Lung (tissue), 12 donors: ENCODE measurements around the gene DEDD2. TPM values are rescaled to one million over a fixed set of nuclear protein-coding genes. Genes with fewer than 3 reads are reported as not detected.

ENCODE experiments used
- ATAC-seq: fragments of 200-7000 bp; cut with Tn5 transposase; one replicate; pipeline ENCODE4 v1.9.1; 2020; ENCODE audit warnings: moderate number of reproducible peaks; ENCODE audit not compliant: insufficient read depth, low FRiP score
- DNase-seq, 3 donors: peaks; one replicate each; pipeline ENCODE4 v3.0.0-alpha.2; 2013 to 2017
- H3K27ac ChIP-seq, 2 donors: one replicate each; pipeline ENCODE4 v1.5.1; 2013; ENCODE audit warnings: mild to moderate bottlenecking in 2 of 2, moderate library complexity in 2 of 2, control low read depth in 1 of 2, inconsistent platforms in 1 of 2, low read depth in 1 of 2, low read length in 1 of 2
- H3K27me3 ChIP-seq, 3 donors: one replicate each; pipeline ENCODE4 v1.5.1; 2013; ENCODE audit warnings: low read length in 2 of 3; ENCODE audit not compliant: control insufficient read depth in 3 of 3, insufficient read depth in 3 of 3
- H3K36me3 ChIP-seq, 4 donors: one replicate each; pipeline ENCODE4 v1.5.1; 2013; ENCODE audit warnings: low read length in 4 of 4, mild to moderate bottlenecking in 1 of 4, moderate library complexity in 1 of 4; ENCODE audit not compliant: control insufficient read depth in 4 of 4, insufficient read depth in 4 of 4
- H3K4me1 ChIP-seq, 5 donors: one replicate each; pipeline ENCODE4 v1.5.1; 2013; ENCODE audit warnings: low read length in 5 of 5, mild to moderate bottlenecking in 2 of 5, moderate library complexity in 1 of 5; ENCODE audit not compliant: control insufficient read depth in 5 of 5, insufficient read depth in 5 of 5
- H3K4me3 ChIP-seq: one replicate; pipeline ENCODE4 v1.5.1; 2013; ENCODE audit warnings: mild to moderate bottlenecking, control low read depth, moderate library complexity
- H3K9ac ChIP-seq, 2 donors: one replicate each; pipeline ENCODE4 v1.5.1; 2013; ENCODE audit warnings: low read length in 2 of 2, control low read depth in 1 of 2; ENCODE audit not compliant: insufficient read depth in 1 of 2
- H3K9me3 ChIP-seq, 4 donors: one replicate each; pipeline ENCODE4 v1.5.1; 2013; ENCODE audit warnings: low read length in 3 of 4, mild to moderate bottlenecking in 1 of 4, moderate library complexity in 1 of 4; ENCODE audit not compliant: control insufficient read depth in 4 of 4, insufficient read depth in 3 of 4
- WGBS, 2 donors: extraction: QIAGEN DNeasy Blood & Tissue Kit; methylation state at CpG; one replicate each; pipeline ENCODE4 v1.1.7; 2013; 5-methylcytosine and 5-hydroxymethylcytosine counted together
- polyA plus RNA-seq, 2 donors: library from polyadenylated mRNA; stranded (reverse); fragments of 200-250 nt; gene quantifications; one replicate each; pipeline ENCODE4 v1.2.1, GENCODE V29; 2013
- total RNA-seq, 2 donors: library from RNA; depleted of rRNA in 1 of 2; stranded (reverse); fragments of >200 nt in 1 of 2; gene quantifications; one replicate each; pipeline ENCODE4 v1.2.1, GENCODE V29; 2014 to 2021
- TF ChIP-seq, protein P1 (sequence below): IDR thresholded peaks from 2 replicates; pipeline ENCODE4 v1.5.1; 2012; ENCODE audit warnings: mild to moderate bottlenecking; ENCODE audit errors: control extremely low read depth, extremely low read depth
- donor health status: control.
- donor health status: control.
- donor health status: Bipolar disorder and iron deficiency.
- donor health status: healthy.
- donor health status: DM: yes; HTN: yes; CAD: no.

Gene DEDD2
- total and polyA plus RNA-seq, 4 donors: 31.4 to 60.8 (median 36.7) TPM

DNA sequence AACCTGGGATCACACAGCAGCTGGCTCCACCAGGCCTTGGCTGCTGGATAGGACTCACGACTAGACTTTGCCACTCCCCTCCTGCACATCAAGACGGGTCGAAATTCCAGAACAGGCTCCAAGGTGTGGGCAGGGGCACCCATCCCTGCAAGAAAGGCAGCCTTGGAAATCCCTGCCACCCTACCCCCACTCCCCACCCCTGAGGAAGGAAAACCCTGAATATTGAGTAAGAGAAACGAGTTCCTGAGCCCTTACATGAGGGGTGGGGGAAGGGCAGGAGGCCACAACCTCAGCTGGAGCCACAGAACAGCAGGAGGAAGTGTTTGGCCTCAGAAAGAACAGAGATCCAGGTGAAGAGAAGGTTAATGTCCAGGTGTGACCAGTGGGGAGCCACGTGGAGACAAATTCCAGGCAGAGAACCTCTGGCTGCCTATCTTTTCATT, 20.1 kb downstream of the DEDD2 start:
- Histone ChIP-seq H3K27me3 (no peaks in the 10 kb centered on the region), H3K27ac (no peak overlapping the region), H3K4me1 (peaks cover 0 to 5% (median 0%) of the 10 kb centered on the region in 5 donors), H3K4me3 (no peak overlapping the region), H3K36me3 (peaks cover 0 to 34% (median 8%) of the 10 kb centered on the region in 4 donors), H3K9ac (no peak overlapping the region), H3K9me3 (peaks cover 0 to 4% (median 2%) of the 10 kb centered on the region in 4 donors)
- TF ChIP-seq, protein P1, sequence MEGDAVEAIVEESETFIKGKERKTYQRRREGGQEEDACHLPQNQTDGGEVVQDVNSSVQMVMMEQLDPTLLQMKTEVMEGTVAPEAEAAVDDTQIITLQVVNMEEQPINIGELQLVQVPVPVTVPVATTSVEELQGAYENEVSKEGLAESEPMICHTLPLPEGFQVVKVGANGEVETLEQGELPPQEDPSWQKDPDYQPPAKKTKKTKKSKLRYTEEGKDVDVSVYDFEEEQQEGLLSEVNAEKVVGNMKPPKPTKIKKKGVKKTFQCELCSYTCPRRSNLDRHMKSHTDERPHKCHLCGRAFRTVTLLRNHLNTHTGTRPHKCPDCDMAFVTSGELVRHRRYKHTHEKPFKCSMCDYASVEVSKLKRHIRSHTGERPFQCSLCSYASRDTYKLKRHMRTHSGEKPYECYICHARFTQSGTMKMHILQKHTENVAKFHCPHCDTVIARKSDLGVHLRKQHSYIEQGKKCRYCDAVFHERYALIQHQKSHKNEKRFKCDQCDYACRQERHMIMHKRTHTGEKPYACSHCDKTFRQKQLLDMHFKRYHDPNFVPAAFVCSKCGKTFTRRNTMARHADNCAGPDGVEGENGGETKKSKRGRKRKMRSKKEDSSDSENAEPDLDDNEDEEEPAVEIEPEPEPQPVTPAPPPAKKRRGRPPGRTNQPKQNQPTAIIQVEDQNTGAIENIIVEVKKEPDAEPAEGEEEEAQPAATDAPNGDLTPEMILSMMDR: no peak
- no peak for DNase-seq
- WGBS, 2 donors: 24 to 41% methylated on average over 5 of the region's 5 CpGs
- ATAC-seq: no peak

DNA sequence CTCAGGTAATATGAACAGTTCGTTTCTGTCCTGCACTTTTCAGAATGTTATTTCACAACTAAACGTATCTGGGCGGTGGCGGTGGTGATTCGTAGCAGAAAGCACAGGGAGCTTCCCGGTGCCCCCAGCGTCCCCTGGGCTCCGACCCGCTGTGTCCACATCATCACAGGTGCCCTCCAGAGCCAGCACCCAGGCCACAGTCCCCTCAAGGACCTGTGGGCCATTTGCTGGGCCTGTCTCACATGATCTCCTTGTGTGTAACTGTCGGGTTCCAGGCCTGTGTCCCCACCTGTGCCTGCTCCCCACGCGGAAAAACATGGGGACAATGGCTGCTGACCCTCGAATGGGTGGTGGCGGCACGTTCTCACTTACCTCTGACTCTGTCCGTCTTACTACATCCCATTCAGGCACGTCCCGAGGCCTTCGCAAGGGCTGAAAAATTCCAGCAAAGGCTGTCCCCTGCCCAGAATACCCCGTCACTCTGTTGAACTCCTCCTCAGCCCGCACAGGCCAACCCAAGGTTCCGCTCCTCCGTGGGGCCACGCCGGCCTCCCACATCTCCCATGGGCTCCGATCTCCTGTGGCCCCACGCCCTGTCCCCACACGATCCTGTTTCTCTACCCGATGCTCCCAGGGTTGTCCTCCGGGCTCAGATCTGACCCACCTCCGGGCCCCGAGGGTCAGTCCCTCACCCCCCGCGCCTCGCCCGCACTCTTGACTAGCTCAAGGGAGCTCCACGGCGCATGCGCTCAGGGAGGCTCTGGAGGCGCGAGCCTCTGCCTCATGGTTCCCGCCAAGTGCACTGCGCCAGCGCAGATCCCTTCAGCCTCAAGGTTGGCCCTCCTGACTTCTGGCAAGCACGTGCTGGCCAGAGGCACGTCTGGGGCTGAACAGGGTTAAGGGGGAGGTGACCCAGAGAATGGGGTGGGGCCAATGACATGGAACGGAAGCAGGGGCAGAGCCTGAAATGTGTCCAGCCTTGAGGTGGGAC, 21.2 kb downstream of the DEDD2 start:
- Histone ChIP-seq H3K27ac (no peak overlapping the region), H3K9me3 (peaks cover 0 to 4% (median 2%) of the 10 kb centered on the region in 4 donors), H3K4me1 (peaks cover 0 to 5% (median 0%) of the 10 kb centered on the region in 5 donors), H3K36me3 (peaks cover 0 to 31% (median 8%) of the 10 kb centered on the region in 4 donors), H3K27me3 (no peaks in the 10 kb centered on the region), H3K9ac (no peak overlapping the region), H3K4me3 (no peak overlapping the region)
- TF ChIP-seq, protein P1: no peak
- 89 to 91% methylated on average over 47 of the region's 47 CpGs for WGBS, 2 donors
- no peak for DNase-seq
- no peak for ATAC-seq

DNA sequence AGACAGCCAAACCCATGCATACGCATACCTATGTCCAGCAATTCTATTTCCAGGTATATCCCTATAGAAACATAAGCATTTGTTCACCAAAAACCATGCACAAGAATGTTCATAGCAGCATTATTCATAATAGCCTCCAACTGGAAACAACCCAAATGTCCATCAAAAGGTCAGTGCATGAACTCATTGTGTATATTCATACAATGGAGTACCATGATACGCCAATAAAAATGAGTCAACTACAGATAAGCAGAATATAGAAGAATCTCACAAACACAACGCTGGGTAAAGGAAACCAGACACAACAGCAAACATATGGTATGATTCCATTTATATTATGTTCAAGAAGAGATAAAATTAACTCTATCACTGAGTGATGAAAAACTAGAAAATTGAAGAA, 23.8 kb downstream of the DEDD2 start:
- ATAC-seq: no peak
- H3K4me3 ChIP-seq: no peak overlapping the region
- peaks cover 0 to 4% (median 2%) of the 10 kb centered on the region in 4 donors for H3K9me3 ChIP-seq
- H3K36me3 ChIP-seq: peaks cover 0 to 10% (median 3%) of the 10 kb centered on the region in 4 donors
- H3K27me3 ChIP-seq: peaks cover 0 to 6% (median 0%) of the 10 kb centered on the region in 3 donors
- TF ChIP-seq, protein P1: no peak
- WGBS, 2 donors: 78 to 81% methylated on average over 3 of the region's 3 CpGs
- DNase-seq: no peak
- no peak overlapping the region for H3K27ac ChIP-seq
- H3K9ac ChIP-seq: no peak overlapping the region
- H3K4me1 ChIP-seq: peaks cover 0 to 2% (median 0%) of the 10 kb centered on the region in 5 donors
